ENCODE data around the gene F2RL1.
"Not testable (repeated sequence)": the region's sequence is repeated elsewhere in the genome, so short reads cannot be mapped to it uniquely, and the experiment has no call there.

Gene F2RL1

DNA sequence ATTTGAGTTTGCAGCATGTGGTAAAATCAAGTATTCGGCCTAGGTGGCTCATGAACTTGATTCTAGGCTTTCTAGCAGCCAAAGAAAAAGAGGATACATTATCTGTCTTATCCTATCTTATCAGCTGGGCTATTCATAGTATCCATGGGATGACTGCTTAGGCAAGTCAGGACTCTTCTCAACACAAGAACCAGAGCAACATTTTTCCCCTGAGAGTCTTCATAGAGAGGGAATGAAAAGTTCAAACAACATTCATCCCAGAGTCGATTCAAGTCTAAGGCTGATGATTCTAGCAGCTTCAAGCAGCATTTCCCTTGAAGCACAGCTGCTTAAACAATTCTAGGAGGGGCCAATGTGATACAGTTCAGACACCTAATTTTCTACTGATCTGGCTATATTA, 33.9 kb downstream of the F2RL1 start:
- no peak for DNase-seq

DNA sequence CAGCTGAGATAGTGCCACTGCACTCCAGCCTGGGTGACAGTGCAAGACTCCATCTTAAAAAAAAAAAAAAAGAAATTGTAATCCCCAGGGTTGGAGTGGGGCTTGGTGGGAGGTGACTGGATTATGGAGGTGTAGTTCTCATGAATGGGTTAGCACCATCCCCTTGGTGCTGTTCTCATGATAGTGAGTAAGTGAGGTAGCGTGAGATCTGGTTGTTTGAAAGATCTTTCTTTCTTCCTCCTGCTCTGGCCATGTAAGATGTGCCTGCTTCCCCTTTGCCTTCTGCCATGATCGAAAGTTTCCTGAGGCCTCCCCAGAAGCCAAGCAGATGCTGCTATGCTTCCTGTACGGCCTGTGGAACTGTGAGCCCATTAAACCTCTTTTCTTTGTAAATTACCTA, 34.9 kb downstream of the F2RL1 start:
- not testable (repeated sequence) for DNase-seq

DNA sequence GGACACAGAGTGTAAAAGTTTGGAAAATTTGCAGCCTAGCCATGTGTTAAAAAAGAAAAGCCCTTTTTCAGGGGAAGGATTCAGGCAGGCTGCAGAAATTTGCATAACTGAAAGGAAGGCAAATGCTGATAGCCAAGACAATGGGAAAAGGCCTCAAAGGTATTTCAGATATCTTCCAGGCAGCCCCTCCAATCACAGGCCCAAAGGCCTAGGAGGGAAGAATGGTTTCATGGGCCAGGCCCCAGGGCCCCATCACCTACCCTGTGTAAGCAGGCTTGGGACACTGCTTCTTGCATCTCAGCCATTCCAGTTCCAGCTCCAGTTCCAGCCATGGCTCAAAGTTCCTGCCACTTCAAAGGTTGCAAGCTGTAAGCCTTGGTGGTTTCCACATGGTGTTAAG, 35.8 kb downstream of the F2RL1 start:
- DNase-seq: no peak

DNA sequence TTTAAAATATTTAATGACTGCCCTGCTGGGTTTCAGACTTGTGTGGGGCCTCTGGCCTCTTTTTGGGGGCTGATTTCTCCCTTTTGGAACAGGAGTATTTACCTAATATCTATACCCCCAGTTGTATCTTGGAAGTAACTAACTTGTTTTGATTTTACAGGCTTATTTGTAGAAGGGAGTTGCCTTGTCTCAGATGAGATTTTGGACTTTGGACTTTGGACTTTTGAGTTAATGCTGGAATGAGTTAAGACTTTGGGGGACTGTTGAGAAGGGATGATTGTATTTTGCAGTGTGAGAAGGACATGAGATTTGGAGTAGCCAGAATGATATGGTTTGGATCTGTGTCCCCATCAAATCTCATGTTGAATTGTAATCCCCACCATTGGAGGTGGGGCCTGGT, 36.7 kb downstream of the F2RL1 start:
- not testable (repeated sequence) for DNase-seq

DNA sequence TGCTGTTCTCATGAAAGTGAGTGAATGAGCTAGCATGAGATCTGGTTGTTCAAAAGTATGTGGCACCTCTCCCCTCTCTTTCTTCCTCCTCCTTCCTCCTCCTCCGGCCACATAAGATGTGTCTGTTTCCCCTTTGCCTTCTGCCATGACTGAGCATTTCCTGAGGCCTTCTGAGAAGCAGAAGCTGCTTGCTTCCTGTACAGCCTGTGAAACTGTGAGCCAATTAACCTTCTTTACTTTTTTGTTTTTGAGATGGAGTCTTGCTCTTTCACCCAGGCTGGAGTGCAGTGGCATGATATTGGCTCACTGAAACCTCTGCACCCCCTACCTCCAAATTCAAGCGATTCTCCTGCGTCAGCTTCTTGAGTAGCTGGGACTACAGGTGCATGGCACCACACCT, 37.1 kb downstream of the F2RL1 start:
- DNase-seq: no peak

DNA sequence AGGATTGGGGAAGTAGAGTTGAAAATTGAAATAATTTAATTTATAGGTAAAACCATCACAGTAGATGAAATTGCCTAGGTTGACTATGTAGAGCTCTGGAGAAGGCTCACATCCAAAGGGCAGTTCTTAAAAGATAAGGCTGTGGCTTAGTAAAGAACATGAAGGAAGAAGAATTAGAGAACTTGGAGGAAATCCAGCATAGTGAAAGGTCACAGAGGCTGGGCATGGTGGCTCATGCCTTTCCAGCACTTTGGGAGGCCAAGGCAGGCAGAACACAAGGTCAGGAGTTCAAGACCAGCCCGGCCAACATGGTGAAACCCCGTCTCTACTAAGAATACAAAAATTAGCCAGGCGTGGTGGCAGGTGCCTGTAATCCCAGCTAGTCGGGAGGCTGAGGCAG, 38.0 kb downstream of the F2RL1 start:
- DNase-seq: not testable (repeated sequence)

DNA sequence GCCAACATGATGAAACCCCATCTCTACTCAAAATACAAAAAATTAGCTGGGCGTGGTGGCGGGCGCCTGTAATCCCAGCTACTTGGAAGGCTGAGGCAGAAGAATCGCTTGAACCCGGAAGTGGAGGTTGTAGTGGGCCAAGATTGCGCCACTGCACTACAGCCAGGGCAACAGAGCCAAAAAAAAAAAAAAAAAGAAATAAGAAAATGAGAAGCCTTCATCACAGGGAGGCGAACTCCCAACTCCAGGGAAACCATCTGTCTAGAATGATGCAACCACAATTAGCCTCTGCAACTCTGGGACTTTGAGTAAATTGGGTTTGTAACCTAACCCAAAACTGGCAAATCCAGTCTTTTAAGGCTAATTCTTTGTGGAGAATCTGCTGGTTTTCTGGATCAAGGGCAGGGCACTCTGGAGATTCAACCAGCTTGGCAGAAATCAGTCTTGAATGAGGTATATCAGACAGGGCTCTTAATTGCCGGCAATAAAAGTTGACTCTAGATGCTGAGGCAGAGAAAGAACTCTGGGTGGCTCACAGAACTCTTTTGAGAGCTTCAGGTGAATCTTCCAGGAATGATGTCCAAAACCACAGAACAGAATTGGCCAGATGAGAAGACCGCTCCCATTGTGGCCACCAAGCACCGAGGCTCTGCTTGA, 40.9 kb downstream of the F2RL1 start:
- no peak for DNase-seq

DNA sequence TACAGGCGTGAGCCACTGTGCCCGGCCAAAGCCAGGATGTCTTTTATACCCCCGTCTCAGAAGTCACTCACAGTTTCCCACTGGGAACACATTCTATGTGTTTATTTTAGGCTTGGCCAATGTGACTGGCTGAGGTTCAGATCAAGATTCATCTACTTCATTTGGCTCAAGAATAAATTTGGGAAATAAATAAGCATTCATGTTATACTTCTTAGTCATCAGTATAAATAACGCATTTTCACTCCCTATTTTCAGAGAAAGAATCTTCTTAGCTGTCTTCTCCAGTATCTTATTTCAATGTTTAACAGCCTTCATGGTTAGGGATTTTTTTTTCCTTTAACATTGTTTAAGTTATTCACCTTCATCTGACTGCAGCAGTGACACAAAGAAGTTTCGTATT, 42.8 kb downstream of the F2RL1 start:
- DNase-seq: no peak

DNA sequence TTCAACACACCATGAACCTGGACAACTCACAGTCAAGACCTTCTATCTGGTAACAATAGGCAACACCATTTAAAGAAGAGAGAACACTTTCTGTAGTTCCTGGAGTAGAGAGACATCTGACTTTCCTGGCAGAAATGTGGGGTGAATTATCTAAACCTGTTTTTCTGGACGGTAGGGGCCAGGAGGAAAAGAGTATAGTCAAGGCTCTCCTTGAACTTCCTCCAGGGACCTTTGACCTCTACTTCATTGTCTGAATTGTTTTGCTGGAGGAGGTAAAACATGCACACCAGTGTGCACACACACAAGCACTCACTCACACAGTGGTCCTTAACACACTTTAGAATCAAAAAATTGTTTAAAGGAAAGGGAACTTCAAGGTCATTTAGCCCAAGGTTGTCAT, 44.2 kb downstream of the F2RL1 start:
- no peak for DNase-seq

DNA sequence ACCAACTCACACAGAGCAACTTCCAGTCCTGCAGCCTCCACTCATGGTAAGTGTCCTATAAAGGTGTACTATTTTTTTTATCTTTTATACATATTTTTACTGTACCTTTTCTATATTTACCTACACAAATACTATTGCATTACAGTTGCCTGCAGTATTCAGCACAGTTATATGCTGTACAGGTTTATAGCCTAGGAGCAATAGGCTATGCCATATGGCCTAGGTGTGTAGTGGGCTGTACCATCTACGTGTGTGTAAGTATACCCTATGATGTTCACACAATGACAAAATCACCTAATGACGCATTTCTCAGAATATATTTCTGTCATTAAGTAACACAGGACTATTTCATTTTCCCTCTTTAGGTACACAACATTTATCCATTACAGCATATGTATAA, 47.7 kb downstream of the F2RL1 start:
- no peak for DNase-seq

DNA sequence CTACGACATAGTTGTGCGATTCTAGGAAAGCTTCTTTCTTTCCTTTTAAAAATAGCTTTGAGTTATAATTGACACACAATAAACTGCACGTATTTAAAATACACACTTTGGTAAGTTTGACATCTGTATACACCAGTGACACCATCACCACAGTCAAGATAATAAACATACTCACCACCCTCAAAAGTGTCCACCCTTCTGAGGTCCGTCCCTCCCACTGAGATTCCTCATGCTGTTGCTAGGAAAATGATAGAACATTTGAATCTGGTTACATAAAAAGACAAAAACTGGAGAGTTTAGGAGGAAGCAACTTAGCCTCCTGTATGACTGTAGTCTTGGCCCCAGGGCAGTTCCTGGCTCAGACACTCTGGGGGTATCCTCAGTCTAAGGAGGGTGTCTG, 48.2 kb downstream of the F2RL1 start:
- DNase-seq: no peak

DNA sequence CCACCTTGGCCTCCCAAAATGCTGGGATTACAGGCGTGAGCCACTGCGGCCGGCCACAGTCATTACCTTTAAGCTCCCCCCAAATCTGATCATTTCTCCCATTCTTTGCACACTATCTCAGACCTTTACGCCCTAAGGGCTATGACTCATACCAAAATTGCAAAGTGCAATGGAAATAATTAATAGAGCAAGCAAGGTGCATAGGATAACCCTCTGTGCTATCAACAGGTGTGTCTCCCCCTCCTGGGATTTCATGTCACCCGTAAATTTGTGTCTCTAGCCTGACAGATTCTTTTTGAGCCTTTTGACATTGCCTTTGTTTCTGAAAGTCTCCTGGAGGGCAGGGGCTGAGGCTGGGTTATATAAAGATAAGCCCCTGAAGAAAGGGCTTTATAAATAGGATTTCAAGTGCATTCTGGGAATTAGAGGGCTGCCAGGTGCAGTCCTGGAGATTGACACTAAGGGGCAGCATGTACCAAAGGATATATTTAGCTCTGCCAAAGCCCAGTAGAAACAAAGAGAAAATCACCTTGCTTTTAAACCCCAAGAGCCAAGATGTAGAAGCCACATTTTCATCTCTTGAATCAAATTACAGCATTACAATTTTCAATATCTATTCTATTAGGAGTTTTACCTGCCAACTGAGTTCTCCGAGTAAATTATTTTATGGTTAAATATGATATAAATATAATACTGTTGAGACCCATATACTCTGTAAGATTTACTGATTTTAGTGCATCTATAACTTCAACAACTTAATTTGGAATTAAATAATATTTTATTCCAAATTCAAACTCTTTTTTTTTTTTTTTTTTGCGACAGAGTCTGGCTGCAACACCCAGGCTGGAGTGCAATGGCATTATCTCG, 49.2 kb downstream of the F2RL1 start:
- peak; percentile 62 for DNase-seq

DNA sequence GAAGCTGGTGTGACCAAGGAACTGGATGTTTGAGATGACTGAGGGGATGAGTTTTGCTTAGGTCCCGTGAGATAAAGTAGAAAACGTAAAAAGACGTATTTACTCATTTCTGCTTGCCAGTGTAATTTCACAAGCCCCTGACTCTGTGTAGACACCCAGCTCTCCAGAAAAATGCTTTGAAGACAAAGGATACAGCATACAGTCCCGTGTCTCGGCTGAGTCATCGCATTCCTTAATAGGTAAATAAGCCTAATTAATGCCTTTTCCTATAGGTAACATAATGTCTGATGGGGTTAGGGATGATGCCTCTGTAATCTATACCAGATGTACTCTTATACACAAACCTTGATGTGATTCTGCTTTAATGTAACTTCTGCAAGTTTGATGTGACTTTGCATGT, 51.2 kb downstream of the F2RL1 start:
- DNase-seq: peak; percentile 32

DNA sequence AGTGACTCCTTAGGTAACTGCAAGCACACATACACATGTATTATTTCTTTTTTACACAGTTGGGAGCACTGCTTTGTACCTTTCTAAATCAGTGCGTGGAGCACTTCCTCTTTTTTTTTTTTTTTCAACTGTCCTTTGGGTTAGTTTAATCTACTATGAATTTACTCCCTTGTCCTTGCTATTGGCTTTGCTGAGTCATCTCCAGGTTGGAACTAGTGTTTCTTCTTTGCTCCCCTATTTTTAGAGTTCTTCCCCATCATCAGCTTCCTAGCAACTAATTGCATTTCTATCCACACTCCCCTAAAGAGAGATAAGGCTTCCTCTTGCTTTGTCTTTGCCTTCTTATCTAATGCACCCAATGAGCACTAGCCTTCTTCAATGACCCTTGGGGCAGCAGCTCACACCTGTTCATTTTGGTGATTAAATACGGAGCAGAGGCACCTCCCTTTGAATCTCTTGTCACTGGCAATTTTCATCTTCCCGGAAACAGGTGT, 55.3 kb downstream of the F2RL1 start:
- no peak for DNase-seq
